Measurements from ENCODE around the gene EXOC2. TPM values are rescaled to one million over a fixed set of nuclear protein-coding genes. Genes with fewer than 3 reads are reported as not detected.

EXOC2 gene
- total RNA-seq, 2 experiments from 2014 or later, result 31.9 to 38.9 TPM

DNA sequence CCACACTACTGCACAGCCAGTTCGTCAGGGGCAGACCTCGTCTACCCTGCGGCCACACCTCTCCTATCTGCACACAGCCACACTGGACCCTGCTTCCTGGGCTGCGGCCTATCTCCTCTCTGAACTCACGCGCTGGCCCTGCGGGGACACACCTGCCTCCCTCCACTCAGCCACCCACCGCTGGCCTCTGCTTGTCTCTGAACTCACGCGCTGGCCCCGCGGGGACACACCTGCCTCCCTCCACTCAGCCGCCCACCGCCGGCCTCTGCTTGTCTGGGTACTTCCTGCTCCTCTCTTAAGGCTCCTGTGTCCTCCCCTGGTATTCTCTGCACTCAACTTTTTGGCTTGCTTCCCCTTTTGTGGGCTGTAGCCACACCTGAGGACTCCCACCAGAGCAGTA, 88.4 kb downstream of the EXOC2 start:
- Mint-ChIP-seq H3K4me3 (no peak overlapping the region), H3K27me3 (no peaks in the 10 kb centered on the region), H3K4me1 (no peaks in the 10 kb centered on the region), H3K36me3 (ENCODE audit: low read depth) (peaks cover 29% of the 10 kb centered on the region), H3K9me3 (ENCODE audit: low read depth) (no peaks in the 10 kb centered on the region), H3K27ac (no peak overlapping the region)
- intact Hi-C loops (cut with DNase I, micrococcal nuclease), result no loop called here
- ChIA-PET CTCF (no interaction called here), POLR2A (no interaction called here)
- DNase-seq, result no peak
- no peak for ATAC-seq

DNA sequence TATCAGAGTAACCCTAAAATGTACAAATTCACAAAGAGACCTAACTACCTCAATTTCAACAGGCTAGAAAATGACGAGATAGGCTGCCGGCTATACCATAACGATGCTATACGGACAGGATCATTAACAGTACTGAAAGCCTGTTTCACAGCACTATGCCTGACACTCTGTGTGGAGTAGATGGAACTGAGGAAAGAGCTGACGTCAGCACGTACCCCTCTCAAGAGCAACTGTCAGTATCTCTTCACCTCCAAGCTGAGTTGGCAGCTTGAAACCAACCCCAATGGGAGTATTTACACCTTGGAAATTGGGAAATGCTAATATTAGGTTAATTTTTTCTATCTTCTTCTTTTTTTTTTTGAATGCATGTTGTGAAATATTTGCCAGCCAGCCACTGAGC, 89.7 kb downstream of the EXOC2 start:
- Mint-ChIP-seq H3K9me3 (ENCODE audit: low read depth) (no peaks in the 10 kb centered on the region), H3K27ac (no peak overlapping the region), H3K36me3 (ENCODE audit: low read depth) (peaks cover 22% of the 10 kb centered on the region), H3K4me1 (no peaks in the 10 kb centered on the region), H3K27me3 (no peaks in the 10 kb centered on the region), H3K4me3 (no peak overlapping the region)
- ATAC-seq, result no peak
- CTCF ChIA-PET, result interaction anchor here (1.1 kb wide), 1 partner anchor 10 kb away, joined by 3 read pairs; no protein-coding TSS in a partner anchor
- POLR2A ChIA-PET, result no interaction called here
- no peak for DNase-seq
- intact Hi-C loops (cut with DNase I, micrococcal nuclease), result no loop called here

DNA sequence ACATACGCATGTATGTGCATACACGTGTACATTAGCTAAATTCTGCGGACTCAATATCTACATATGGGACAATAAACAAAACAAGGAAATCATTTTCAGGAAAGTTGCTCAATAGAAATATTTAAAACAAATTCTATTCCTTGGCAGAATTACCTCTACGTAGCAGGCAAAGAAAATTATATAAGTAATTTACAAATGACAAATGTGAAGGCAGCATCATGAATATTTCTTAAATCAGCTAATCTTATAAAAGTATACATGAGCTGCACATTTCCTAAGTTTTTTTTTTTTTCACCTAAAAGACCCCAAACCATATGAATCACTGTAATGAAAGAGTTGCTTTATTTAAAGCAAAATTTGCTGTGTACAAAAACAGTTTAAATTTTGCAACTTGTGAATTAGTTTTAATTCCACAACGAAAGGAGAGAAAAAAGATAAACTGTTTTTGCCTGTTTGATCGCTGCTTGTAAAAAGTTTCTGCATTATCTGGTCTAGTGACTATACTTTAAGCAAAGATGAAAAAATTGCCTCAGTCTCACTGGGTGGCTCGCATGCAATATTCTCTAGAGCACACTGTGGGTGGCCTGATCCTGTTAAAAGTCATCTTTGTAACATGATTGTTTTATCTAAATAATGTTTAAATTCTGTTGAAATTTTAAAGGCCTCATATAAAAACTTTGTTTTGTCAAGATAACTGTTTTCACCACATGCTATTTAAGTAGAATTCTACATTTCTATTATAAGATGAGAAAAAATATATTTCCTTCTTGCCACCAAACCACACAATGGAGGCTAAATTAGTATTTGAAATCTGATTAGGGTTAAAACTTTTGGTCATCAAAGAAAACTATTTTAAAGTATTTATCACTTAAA, 93.1 kb downstream of the EXOC2 start:
- no peaks in the 10 kb centered on the region for H3K27me3 Mint-ChIP-seq
- no peak overlapping the region for H3K27ac Mint-ChIP-seq
- H3K36me3 Mint-ChIP-seq (ENCODE audit: low read depth), result peaks cover 7% of the 10 kb centered on the region
- ATAC-seq (no peak), DNase-seq (no peak)
- ChIA-PET POLR2A (no interaction called here), CTCF (no interaction called here)
- H3K4me1 Mint-ChIP-seq, result no peaks in the 10 kb centered on the region
- H3K9me3 Mint-ChIP-seq (ENCODE audit: low read depth), result no peaks in the 10 kb centered on the region
- intact Hi-C loops (cut with DNase I, micrococcal nuclease), result loop anchor here in 1 of 2 experiments (10.0 kb wide), 1 partner anchor 295 kb away; no protein-coding TSS in a partner anchor
- H3K4me3 Mint-ChIP-seq, result no peak overlapping the region

DNA sequence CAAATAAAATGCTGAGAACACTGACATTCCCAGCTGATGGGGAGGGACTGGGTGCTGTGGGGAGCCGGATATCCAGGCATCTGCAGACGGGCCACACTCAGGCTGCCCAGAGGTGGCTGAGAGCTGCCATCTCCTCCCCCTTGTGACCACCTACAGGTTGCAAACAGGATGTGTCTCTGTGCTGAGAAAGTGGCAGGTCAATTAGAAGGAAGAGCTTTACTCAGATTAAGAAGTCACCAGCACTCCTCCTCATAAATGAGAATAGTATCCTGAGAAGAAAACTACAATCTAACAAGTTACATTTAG, 99.1 kb downstream of the EXOC2 start:
- no peak for DNase-seq
- intact Hi-C loops (cut with DNase I, micrococcal nuclease), result loop anchor here (1.0 to 10.0 kb wide), 9 partner anchors 128 to 843 kb away; no protein-coding TSS in a partner anchor
- CTCF ChIA-PET, result interaction anchor here (0.6 to 3.9 kb wide), 36 partner anchors 8 to 843 kb away, joined by 3 to 34 read pairs (median 4); no protein-coding TSS in a partner anchor
- no peaks in the 10 kb centered on the region for H3K9me3 Mint-ChIP-seq (ENCODE audit: low read depth)
- no peak overlapping the region for H3K4me3 Mint-ChIP-seq
- H3K27me3 Mint-ChIP-seq, result no peaks in the 10 kb centered on the region
- peaks cover 9% of the 10 kb centered on the region for H3K4me1 Mint-ChIP-seq
- peaks cover 31% of the 10 kb centered on the region for H3K36me3 Mint-ChIP-seq (ENCODE audit: low read depth)
- no peak for ATAC-seq
- POLR2A ChIA-PET, result interaction anchor here (0.6 to 1.2 kb wide), 2 partner anchors 75 to 99 kb away, joined by 3 read pairs; partner anchors contain the start of gene EXOC2
- peak overlapping the region; percentile 74 for H3K27ac Mint-ChIP-seq

DNA sequence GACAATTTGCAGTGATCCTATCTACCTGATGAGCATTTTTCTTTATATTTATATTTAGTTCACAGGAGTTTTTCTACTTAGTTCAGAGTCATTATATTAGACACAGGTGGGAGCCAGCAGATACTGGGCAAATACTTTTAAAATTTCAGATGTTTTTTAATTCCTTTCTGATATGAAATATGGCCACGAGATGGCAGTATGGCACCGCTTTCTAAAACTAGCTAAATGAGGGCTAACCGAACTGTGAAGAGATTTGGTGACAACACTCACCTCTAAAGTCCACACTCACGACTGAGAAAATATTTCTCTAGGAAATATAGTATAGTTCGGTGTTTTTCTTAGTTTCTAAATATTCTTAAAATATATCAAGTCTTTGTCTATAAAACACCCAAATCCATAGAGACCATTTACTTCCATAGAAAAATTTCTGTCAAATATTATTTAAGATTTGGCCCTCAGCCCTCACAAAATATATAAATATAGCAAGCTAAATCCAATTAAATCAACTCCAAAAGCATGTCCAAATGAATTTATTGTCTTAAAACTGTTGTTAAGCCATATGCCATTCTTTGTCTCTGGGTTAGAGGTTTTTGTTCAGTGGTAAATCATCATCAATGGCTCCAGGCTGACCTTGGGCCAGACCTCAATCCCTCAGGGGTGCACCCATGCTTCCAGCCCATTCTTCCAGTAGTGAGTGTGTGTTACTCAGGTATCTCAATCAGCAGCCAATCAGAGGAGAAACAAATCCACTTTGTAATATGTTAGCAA, 99.6 kb downstream of the EXOC2 start:
- Mint-ChIP-seq H3K9me3 (ENCODE audit: low read depth) (no peaks in the 10 kb centered on the region), H3K4me1 (peaks cover 9% of the 10 kb centered on the region), H3K27me3 (no peaks in the 10 kb centered on the region), H3K4me3 (no peak overlapping the region), H3K27ac (peak overlapping the region; percentile 74), H3K36me3 (ENCODE audit: low read depth) (peaks cover 35% of the 10 kb centered on the region)
- ChIA-PET CTCF (interaction anchor here (0.6 to 3.9 kb wide), 57 partner anchors 8 to 843 kb away, joined by 3 to 34 read pairs (median 4); no protein-coding TSS in a partner anchor), POLR2A (interaction anchor here (0.5 to 1.2 kb wide), 3 partner anchors 100 to 663 kb away, joined by 3 to 4 read pairs (median 3); partner anchors contain the start of gene EXOC2)
- peak; percentile 63 for ATAC-seq
- intact Hi-C loops (cut with DNase I, micrococcal nuclease), result loop anchor here (1.0 to 10.0 kb wide), 9 partner anchors 129 to 844 kb away; no protein-coding TSS in a partner anchor
- DNase-seq, result peak; percentile 80

DNA sequence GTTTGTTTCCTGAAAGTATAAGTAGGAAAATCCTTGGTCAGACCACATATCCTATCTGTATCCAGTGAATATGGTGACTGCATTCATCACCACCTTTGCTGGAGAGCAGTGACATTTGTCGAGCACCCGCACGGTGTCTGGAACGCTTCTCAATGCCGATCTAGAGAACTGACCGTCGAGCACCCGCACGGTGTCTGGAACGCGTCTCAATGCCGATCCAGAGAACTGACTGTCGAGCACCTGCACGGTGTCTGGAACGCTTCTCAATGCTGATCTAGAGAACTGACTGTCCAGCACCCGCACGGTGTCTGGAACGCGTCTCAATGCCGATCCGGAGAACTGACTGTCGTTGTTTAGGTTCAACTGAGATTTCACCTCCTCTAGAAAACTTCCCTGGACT, 103.8 kb downstream of the EXOC2 start:
- Mint-ChIP-seq H3K4me3 (no peak overlapping the region), H3K9me3 (ENCODE audit: low read depth) (no peaks in the 10 kb centered on the region), H3K36me3 (ENCODE audit: low read depth) (peaks cover 32% of the 10 kb centered on the region), H3K27ac (no peak overlapping the region), H3K4me1 (peaks cover 15% of the 10 kb centered on the region), H3K27me3 (no peaks in the 10 kb centered on the region)
- CTCF ChIA-PET, result interaction anchor here (1.1 to 1.9 kb wide), 2 partner anchors 72 to 133 kb away, joined by 4 to 5 read pairs; no protein-coding TSS in a partner anchor
- intact Hi-C loops (cut with DNase I, micrococcal nuclease), result no loop called here
- ATAC-seq, result no peak
- POLR2A ChIA-PET, result no interaction called here
- no peak for DNase-seq

DNA sequence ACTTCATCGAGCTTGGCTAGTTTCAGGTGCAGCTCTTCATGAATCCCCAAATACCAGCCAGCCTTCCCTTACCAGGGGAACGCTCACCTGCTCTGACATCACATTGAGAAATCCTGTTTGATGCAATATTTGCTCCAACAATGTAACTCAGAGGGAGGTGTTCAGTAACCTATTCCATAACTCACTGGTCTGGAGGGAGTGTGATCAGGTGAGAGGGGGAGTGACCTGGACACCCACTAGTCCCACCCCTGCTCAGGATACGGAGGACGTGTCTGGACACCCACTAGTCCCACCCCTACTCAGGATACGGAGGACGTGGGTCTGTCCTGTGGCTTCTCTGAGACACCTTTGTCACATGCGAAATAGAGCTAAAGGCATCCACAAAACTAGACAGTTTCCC, 106.4 kb downstream of the EXOC2 start:
- intact Hi-C loops (cut with DNase I, micrococcal nuclease), result no loop called here
- Mint-ChIP-seq H3K4me1 (peaks cover 21% of the 10 kb centered on the region), H3K36me3 (ENCODE audit: low read depth) (peaks cover 24% of the 10 kb centered on the region), H3K27ac (no peak overlapping the region), H3K4me3 (no peak overlapping the region), H3K9me3 (ENCODE audit: low read depth) (no peaks in the 10 kb centered on the region), H3K27me3 (no peaks in the 10 kb centered on the region)
- no peak for ATAC-seq
- no peak for DNase-seq
- CTCF ChIA-PET, result interaction anchor here (0.6 to 1.3 kb wide), 3 partner anchors 10 to 810 kb away, joined by 3 to 4 read pairs (median 3); no protein-coding TSS in a partner anchor
- POLR2A ChIA-PET, result no interaction called here

DNA sequence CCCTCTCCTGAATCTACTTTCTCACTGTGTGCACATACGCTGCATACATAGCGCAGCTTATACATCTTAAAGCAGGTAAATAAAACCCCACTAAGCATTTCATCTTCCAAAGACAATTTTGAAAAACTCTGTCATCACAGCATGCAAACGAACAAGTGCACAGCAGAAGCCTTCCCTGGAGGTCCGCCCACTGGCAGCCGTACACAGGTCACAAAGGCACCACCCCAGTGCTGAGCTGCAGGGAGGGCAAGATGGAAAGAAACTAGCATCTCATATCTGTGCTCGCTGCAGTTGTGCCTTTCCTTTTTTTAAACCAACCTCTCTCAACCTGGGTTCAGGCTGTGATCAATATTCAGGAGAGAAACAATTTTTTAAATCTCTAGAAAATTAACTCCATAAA, 109.3 kb downstream of the EXOC2 start:
- Mint-ChIP-seq H3K27ac (no peak overlapping the region), H3K9me3 (ENCODE audit: low read depth) (no peaks in the 10 kb centered on the region), H3K4me1 (peaks cover 19% of the 10 kb centered on the region), H3K27me3 (no peaks in the 10 kb centered on the region), H3K36me3 (ENCODE audit: low read depth) (peaks cover 2% of the 10 kb centered on the region), H3K4me3 (no peak overlapping the region)
- ATAC-seq, result peak; percentile 72
- peak; percentile 47 for DNase-seq
- ChIA-PET CTCF (interaction anchor here (0.6 to 2.8 kb wide), 6 partner anchors 9 to 414 kb away, joined by 3 to 34 read pairs (median 4); no protein-coding TSS in a partner anchor), POLR2A (no interaction called here)
- intact Hi-C loops (cut with DNase I, micrococcal nuclease), result no loop called here

DNA sequence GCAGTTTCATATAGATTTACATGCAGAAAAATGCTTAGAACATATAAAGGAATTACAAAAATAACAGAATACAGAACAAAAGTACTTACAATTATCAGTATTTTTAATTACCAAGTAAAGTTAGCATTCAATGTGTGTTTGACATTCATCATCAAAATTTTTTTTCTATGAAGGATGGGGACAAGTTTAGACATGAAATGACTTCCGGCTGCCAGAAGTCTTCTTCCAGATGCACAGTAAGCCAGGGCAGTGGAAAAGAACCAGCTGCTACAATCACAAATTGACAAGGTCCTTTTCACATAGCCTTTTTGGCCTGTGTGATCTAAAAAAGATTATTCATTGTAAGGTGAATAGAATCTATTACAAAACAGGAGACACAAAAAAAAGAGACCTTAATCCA, 109.8 kb downstream of the EXOC2 start:
- POLR2A ChIA-PET, result no interaction called here
- intact Hi-C loops (cut with DNase I, micrococcal nuclease), result no loop called here
- DNase-seq (no peak), ATAC-seq (no peak)
- Mint-ChIP-seq H3K4me1 (peaks cover 21% of the 10 kb centered on the region), H3K27me3 (no peaks in the 10 kb centered on the region), H3K4me3 (no peak overlapping the region), H3K9me3 (ENCODE audit: low read depth) (no peaks in the 10 kb centered on the region), H3K36me3 (ENCODE audit: low read depth) (no peaks in the 10 kb centered on the region), H3K27ac (no peak overlapping the region)
- CTCF ChIA-PET, result interaction anchor here (0.5 to 2.8 kb wide), 6 partner anchors 10 to 854 kb away, joined by 3 to 34 read pairs (median 3); no protein-coding TSS in a partner anchor

DNA sequence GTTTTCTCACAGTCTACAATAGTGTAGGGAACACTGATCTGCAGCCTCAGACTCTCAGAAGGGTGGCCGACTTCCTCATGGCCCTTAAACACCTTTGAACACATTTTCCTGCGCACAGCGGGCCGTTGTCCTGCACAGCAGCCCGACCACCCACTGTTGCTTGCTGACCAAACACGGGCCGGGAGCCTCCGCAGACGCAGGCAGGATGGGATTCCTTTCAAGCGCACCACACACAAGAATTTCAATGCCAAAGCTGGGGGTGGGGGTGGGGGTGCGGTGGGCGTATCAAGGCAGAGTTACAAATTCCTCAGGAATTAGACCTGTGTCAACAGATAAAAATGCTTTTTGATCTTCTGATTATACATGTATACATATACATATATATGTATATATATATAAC, 110.6 kb downstream of the EXOC2 start:
- no peaks in the 10 kb centered on the region for H3K27me3 Mint-ChIP-seq
- CTCF ChIA-PET, result interaction anchor here (0.7 to 2.8 kb wide), 3 partner anchors 11 to 213 kb away, joined by 3 to 34 read pairs (median 3); no protein-coding TSS in a partner anchor
- H3K36me3 Mint-ChIP-seq (ENCODE audit: low read depth), result no peaks in the 10 kb centered on the region
- no peak overlapping the region for H3K4me3 Mint-ChIP-seq
- intact Hi-C loops (cut with DNase I, micrococcal nuclease), result no loop called here
- DNase-seq (no peak), ATAC-seq (peak; percentile 23)
- no peaks in the 10 kb centered on the region for H3K9me3 Mint-ChIP-seq (ENCODE audit: low read depth)
- H3K27ac Mint-ChIP-seq, result no peak overlapping the region
- POLR2A ChIA-PET, result interaction anchor here (0.7 kb wide), 1 partner anchor 23 kb away, joined by 3 read pairs; no protein-coding TSS in a partner anchor
- peaks cover 20% of the 10 kb centered on the region for H3K4me1 Mint-ChIP-seq

DNA sequence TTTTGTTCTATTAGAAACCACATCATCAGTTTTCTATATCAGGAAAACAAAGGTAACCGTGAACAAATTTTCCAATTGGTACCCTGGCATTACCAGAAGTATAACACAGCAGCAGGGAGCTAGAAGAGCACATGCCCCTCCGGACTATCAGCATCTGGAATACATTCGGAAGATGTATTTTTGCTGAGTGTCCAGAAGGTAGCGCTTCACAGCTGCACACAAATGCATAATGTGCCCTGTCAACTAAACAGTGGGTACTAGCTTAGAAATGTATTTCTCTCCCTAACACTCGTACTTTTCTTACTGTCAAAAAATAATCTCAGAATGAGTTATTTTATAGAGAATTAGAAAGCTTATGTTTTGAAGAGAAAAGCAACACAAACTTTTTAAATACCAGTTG, 113.6 kb downstream of the EXOC2 start:
- H3K4me3 Mint-ChIP-seq, result no peak overlapping the region
- ChIA-PET CTCF (interaction anchor here (1.0 to 2.3 kb wide), 2 partner anchors 12 to 14 kb away, joined by 3 to 11 read pairs; no protein-coding TSS in a partner anchor), POLR2A (no interaction called here)
- no peaks in the 10 kb centered on the region for H3K27me3 Mint-ChIP-seq
- intact Hi-C loops (cut with DNase I, micrococcal nuclease), result no loop called here
- H3K36me3 Mint-ChIP-seq (ENCODE audit: low read depth), result peaks cover 23% of the 10 kb centered on the region
- no peak overlapping the region for H3K27ac Mint-ChIP-seq
- peaks cover 6% of the 10 kb centered on the region for H3K9me3 Mint-ChIP-seq (ENCODE audit: low read depth)
- DNase-seq (no peak), ATAC-seq (no peak)
- peaks cover 18% of the 10 kb centered on the region for H3K4me1 Mint-ChIP-seq

All from activated CD4-positive, alpha-beta T cell treated with anti-CD3 and anti-CD28 coated beads for 36 hours (primary cell).